Gastroesophageal sphincter (tissue), 4 donors: ENCODE data around the gene CXCL1. TPM values are rescaled to one million over a fixed set of nuclear protein-coding genes. Genes with fewer than 3 reads are reported as not detected.

Experiments
- ATAC-seq: fragments of 150-250 bp; one replicate; pipeline ENCODE4 v1.9.1; 2016; ENCODE audit warnings: mild to moderate bottlenecking, moderate library complexity
- H3K27ac ChIP-seq, 4 donors: fragments of 200-600 bp; sonication (generic) in 3 of 4; 1 replicate in 3 of 4; 2 replicates in 1 of 4; pipeline ENCODE4 v1.5.1; 2016 to 2019
- H3K27me3 ChIP-seq: fragments of 200-600 bp; sonication (generic); one replicate; pipeline ENCODE4 v1.5.1; 2019
- H3K36me3 ChIP-seq, 2 donors: fragments of 200-600 bp; sonication (generic); one replicate each; pipeline ENCODE4 v1.5.1; 2019; ENCODE audit warnings: control low read depth in 1 of 2
- H3K4me1 ChIP-seq, 3 donors: fragments of 200-600 bp; sonication (generic); 1 replicate in 2 of 3; 2 replicates in 1 of 3; pipeline ENCODE4 v1.5.1; 2016 to 2019; ENCODE audit warnings: control low read depth in 2 of 3
- H3K4me3 ChIP-seq, 2 donors: fragments of 200-600 bp; sonication (generic); one replicate each; pipeline ENCODE4 v1.5.1; 2019; ENCODE audit warnings: mild to moderate bottlenecking in 1 of 2, moderate library complexity in 1 of 2
- H3K9me3 ChIP-seq, 3 donors: fragments of 200-600 bp; sonication (generic); one replicate each; pipeline ENCODE4 v1.5.1; 2017 to 2019; ENCODE audit warnings: control low read depth in 2 of 3
- CTCF ChIP-seq, 4 experiments: fragments of 200-600 bp in 2 of 4; fragments of 450-650 bp in 2 of 4; sonication (generic) in 1 of 4; IDR thresholded peaks; one replicate each; pipeline ENCODE4 v1.5.1; 2017 to 2019; ENCODE audit warnings: antibody characterized with exemption in 4 of 4, mild to moderate bottlenecking in 2 of 4, moderate library complexity in 2 of 4
- EP300 ChIP-seq: sonication (generic); formaldehyde crosslinking; IDR thresholded peaks from one replicate; pipeline ENCODE4 v1.6.1; 2017; ENCODE audit warnings: antibody characterized with exemption, mild to moderate bottlenecking
- POLR2A ChIP-seq, 2 donors: fragments of 450-650 bp; IDR thresholded peaks; one replicate each; pipeline ENCODE4 v1.6.1; 2017; ENCODE audit warnings: antibody characterized with exemption in 2 of 2, mild to moderate bottlenecking in 2 of 2, moderate library complexity in 1 of 2
- POLR2AphosphoS5 ChIP-seq: sonication (generic); formaldehyde crosslinking; IDR thresholded peaks from one replicate; pipeline ENCODE4 v1.6.1; 2017; ENCODE audit warnings: antibody characterized with exemption
- WGBS, 2 donors: methylation state at CpG; one replicate each; pipeline ENCODE4 v1.1.5; 2018; ENCODE audit warnings: low coverage in 1 of 2; 5-methylcytosine and 5-hydroxymethylcytosine counted together
- total RNA-seq, 4 donors: library from RNA; depleted of rRNA; stranded (reverse); fragments of >200 nt; gene quantifications; one replicate each; pipeline ENCODE4 v1.1.0, GENCODE V29; 2016

CXCL1 gene
- total RNA-seq, 4 donors from 2014 or later = 1.6 to 10.5 (median 3.1) TPM; not detected in 1

DNA sequence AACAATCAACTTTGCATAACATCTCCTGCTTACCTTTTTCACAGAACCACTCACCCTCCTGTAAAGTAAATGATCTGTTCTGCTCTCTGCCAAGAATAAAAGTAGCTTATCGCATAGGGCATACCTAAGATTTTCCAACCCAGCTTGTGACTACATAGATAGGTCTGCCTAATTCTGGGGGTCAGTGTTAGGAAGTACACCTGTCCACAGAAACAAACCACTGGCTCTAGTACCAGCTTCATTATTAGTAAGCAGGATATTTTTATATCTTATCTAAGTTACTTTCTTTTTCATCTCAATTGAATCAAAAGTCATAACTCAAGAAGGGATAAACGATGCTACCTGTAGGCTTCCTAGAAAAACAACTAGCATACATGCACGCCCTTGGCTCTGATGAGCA, 23.8 kb downstream of the CXCL1 start:
- Histone ChIP-seq H3K9me3 (no peaks in the 10 kb centered on the region), H3K27me3 (no peaks in the 10 kb centered on the region), H3K4me1 (no peaks in the 10 kb centered on the region), H3K4me3 (no peak overlapping the region), H3K36me3 (no peaks in the 10 kb centered on the region), H3K27ac (no peak overlapping the region)
- 73 to 93% methylated on average over 3 of the region's 3 CpGs for WGBS, 2 donors
- TF ChIP-seq POLR2AphosphoS5 (no peak), POLR2A (IDR thresholded peaks at IDR 0.05) (no peak), CTCF (IDR thresholded peaks at IDR 0.05) (no peak), EP300 (no peak)
- no peak for ATAC-seq

- no peaks in the 10 kb centered on the region for H3K27me3 ChIP-seq
- no peak overlapping the region for H3K27ac ChIP-seq
- TF ChIP-seq EP300 (no peak), POLR2AphosphoS5 (no peak), CTCF (IDR thresholded peaks at IDR 0.05) (no peak), POLR2A (IDR thresholded peaks at IDR 0.05) (no peak)
- no peaks in the 10 kb centered on the region for H3K9me3 ChIP-seq
- H3K4me3 ChIP-seq = no peak overlapping the region
- H3K4me1 ChIP-seq = no peaks in the 10 kb centered on the region
- no peaks in the 10 kb centered on the region for H3K36me3 ChIP-seq
- WGBS, 2 donors = 27 to 68% methylated on average over 2 of the region's 2 CpGs
- no peak for ATAC-seq
Observed at GRCh38 chr4:73894001-73894400, 24.8 kb downstream of the CXCL1 start.

DNA sequence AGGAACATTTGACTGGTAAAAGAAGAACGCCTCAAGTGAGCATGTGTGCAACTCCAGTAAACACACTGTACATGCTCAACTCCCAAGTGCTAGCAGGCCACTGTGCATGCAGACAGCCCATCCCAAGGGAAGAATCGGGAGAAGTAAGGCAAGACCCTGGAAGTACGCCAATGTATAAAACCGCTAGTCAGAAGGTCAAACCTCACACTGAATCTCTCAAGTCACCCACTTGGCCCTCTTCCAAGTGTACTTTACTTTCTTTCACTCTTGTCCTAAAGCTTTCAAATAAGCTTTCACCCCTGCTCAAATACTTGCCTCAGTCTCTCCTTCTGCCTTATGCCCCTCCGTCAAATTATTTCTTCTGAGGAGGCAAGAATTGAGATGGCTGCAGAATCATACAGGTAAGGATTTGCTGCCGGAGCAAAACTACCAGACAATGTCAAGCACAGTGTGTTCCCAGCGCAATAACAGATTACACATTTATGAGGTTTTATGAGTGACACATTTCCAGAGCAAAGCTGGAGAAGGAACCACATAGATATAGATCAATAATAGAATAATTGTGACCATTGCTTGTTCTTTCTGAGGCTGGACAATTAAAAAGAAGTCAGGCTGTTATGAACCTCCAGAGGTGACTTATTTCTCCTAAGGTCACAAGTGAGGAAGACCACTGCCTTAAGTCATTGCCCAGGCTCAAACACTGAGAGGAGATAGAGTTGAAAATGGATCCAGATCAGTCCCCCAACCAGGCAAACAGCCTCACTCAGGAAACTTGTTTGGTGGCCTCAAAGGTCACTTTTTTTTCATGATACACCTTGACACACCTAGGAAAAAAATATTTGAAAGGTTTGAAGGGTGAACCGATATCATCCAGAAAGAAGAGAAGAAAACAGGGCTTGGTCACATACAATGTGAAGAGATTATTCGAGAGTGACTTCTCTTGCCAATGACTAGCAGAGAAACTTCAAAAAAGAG, 26.3 kb downstream of the CXCL1 start:
- 50 to 66% methylated on average over 7 to 9 of the region's 9 CpGs for WGBS, 2 donors
- no peaks in the 10 kb centered on the region for H3K36me3 ChIP-seq
- H3K4me1 ChIP-seq = no peaks in the 10 kb centered on the region
- H3K27ac ChIP-seq = no peak overlapping the region
- H3K4me3 ChIP-seq = no peak overlapping the region
- H3K9me3 ChIP-seq = no peaks in the 10 kb centered on the region
- no peak for ATAC-seq
- no peaks in the 10 kb centered on the region for H3K27me3 ChIP-seq
- TF ChIP-seq CTCF (IDR thresholded peaks at IDR 0.05) (no peak), EP300 (no peak), POLR2AphosphoS5 (no peak), POLR2A (IDR thresholded peaks at IDR 0.05) (no peak)

- H3K27me3 ChIP-seq = no peaks in the 10 kb centered on the region
- H3K9me3 ChIP-seq = no peaks in the 10 kb centered on the region
- WGBS, 2 donors = 64 to 97% methylated on average over 2 of the region's 2 CpGs
Observed at GRCh38 chr4:73896416-73896815, 27.2 kb downstream of the CXCL1 start.

More at GRCh38 chr4:73896416-73896815, 27.2 kb downstream of the CXCL1 start:
- no peak for ATAC-seq
- Histone ChIP-seq H3K27ac (no peak overlapping the region), H3K36me3 (no peaks in the 10 kb centered on the region), H3K4me1 (no peaks in the 10 kb centered on the region), H3K4me3 (no peak overlapping the region)
- no peak for TF ChIP-seq EP300
- no peak for TF ChIP-seq POLR2A (IDR thresholded peaks at IDR 0.05)
- no peak for TF ChIP-seq CTCF (IDR thresholded peaks at IDR 0.05)
- TF ChIP-seq POLR2AphosphoS5 = no peak
